Heart left ventricle (tissue), 16 donors: Measurements from ENCODE around the gene ADCY3. TPM values are rescaled to one million over a fixed set of nuclear protein-coding genes. Genes with fewer than 3 reads are reported as not detected.
A peak's percentile ranks its signal among the peaks of the same experiment; 100 is the strongest.

Experiments
- ATAC-seq, 4 donors: fragments of 200-7000 bp; cut with Tn5 transposase; one replicate each; pipeline ENCODE4 v1.9.1; 2020 to 2022; ENCODE audit warnings: moderate library complexity in 4 of 4, mild to moderate bottlenecking in 3 of 4, moderate number of reproducible peaks in 1 of 4
- DNase-seq, 5 donors: peaks; one replicate each; pipeline ENCODE4 v3.0.0-alpha.2; 2020
- H3K27ac ChIP-seq, 12 donors: fragments of 200-600 bp; sonication (generic) in 4 of 12; one replicate each; pipeline versions ENCODE4 v1.5.0 to v1.8.0; 2016 to 2022; ENCODE audit warnings: mild to moderate bottlenecking in 2 of 12
- H3K27me3 ChIP-seq, 9 donors: fragments of 200-600 bp; sonication (generic) in 2 of 9; one replicate each; pipeline versions ENCODE4 v1.5.1 to v1.8.0; 2016 to 2022; ENCODE audit warnings: mild to moderate bottlenecking in 3 of 9
- H3K36me3 ChIP-seq, 9 donors: fragments of 200-600 bp; sonication (generic) in 2 of 9; one replicate each; pipeline versions ENCODE4 v1.5.0 to v1.8.0; 2018 to 2022; ENCODE audit warnings: mild to moderate bottlenecking in 2 of 9
- H3K4me1 ChIP-seq, 12 donors: fragments of 200-600 bp; sonication (generic) in 4 of 12; one replicate each; pipeline versions ENCODE4 v1.5.0 to v1.8.0; 2016 to 2022; ENCODE audit warnings: mild to moderate bottlenecking in 3 of 12
- H3K4me3 ChIP-seq, 12 donors: fragments of 200-600 bp; sonication (generic) in 4 of 12; one replicate each; pipeline versions ENCODE4 v1.5.0 to v1.8.0; 2017 to 2022; ENCODE audit warnings: mild to moderate bottlenecking in 9 of 12, moderate library complexity in 4 of 12
- H3K9me3 ChIP-seq, 12 donors: fragments of 200-600 bp; sonication (generic) in 4 of 12; one replicate each; pipeline versions ENCODE4 v1.5.0 to v1.8.0; 2016 to 2022; ENCODE audit warnings: mild to moderate bottlenecking in 1 of 12
- POLR2A ChIP-seq, 2 donors: fragments of 450-650 bp; IDR thresholded peaks; one replicate each; pipeline ENCODE4 v1.6.1; 2017; ENCODE audit warnings: antibody characterized with exemption in 2 of 2, mild to moderate bottlenecking in 2 of 2, moderate library complexity in 2 of 2
- WGBS, 4 donors: extraction: QIAGEN DNeasy Blood & Tissue Kit in 2 of 4; methylation state at CpG; one replicate each; pipeline versions ENCODE4 v1.1.5 to v1.1.7; 2013 to 2018; 5-methylcytosine and 5-hydroxymethylcytosine counted together
- intact Hi-C, 10 donors: fragments of 100-400 bp; cut with DNase I; formaldehyde crosslinking; loops; one replicate each; pipeline versions ENCODE4 v1.11.1 to v1.14.2; 2022
- polyA plus RNA-seq, 2 donors: library from polyadenylated mRNA; stranded (reverse); fragments of 200-250 nt; gene quantifications; one replicate each; pipeline ENCODE4 v1.2.3, GENCODE V29; 2013
- total RNA-seq, 9 donors: library from RNA; depleted of rRNA in 2 of 9; stranded (reverse); fragments of >200 nt in 2 of 9; fragmentation: NEBNext Ultra II Directional in 3 of 9; extraction: Animal tissue kit (Norgen Biotek cat#: 25700) in 3 of 9; gene quantifications; one replicate each; pipeline versions ENCODE4 v1.1.0 to v1.2.4, GENCODE V29; 2016 to 2023
- TF ChIP-seq, protein P1 (sequence below), 12 donors: fragments of 200-600 bp; sonication (generic) in 4 of 12; IDR thresholded peaks; one replicate each; pipeline versions ENCODE4 v1.5.0 to v1.8.0; 2018 to 2022; ENCODE audit warnings: antibody characterized with exemption in 12 of 12, mild to moderate bottlenecking in 5 of 12
- donor health status: ischemic (EF 13 %, LVEDD 7.1; RV severe dilation, severe dysfunction).
- donor health status: healthy with polysubstance abuse.
- donor health status: DM: no; HTN: yes; CAD: no.
- donor health status: DM: no; HTN: no; CAD: no.
- donor health status: ischemic (EF 25% LVEDD 6.9; RV normal size, moderate dysfunction).
- donor health status: ischemic (EF 25% LVEDD 5.7; RV mildly dilated, moderate dysfunction).
- donor health status: healthy.
- donor health status: DM: yes; HTN: yes; CAD: no.
- donor health status: ischemic (EF 35%, LVEDD 5.7; RV mildly dilated, moderate dysfunction).
- donor health status: nonischemic (EF 11% LVEDD 7.7; RV severe dilation, severe dysfunction).
- donor health status: DM: yes; HTN: yes; CAD: no.
- donor health status: PGD.
- donor health status: ischemic (EF 29% LVEDD 5.4; RV normal size, mild dysfunction).
- donor health status: nonischemic (EF 23%, LVEDD 6.1; RV moderate dilation, normal function).

The ADCY3 gene
- total and polyA plus RNA-seq, 11 donors: 9.3 to 36.0 (median 14.4) TPM

DNA sequence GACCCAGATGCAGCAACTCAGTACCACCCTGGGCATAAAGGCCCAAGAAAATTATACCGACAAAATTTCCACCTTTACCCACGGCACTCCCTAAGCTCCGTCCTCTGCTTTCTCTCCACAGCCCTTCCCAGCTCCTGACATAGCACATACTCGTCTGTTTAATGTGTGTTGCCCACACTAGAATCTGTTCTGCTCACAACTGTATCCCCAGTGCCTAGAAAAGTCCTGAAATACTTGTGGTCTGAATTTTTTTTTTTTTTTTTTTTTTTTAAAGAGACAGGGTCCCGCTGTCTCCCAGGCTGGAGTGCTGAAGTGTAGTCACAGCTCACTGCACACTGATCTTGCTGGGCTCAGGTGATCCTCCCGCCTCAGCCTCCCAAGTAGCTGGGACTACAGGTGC, 62.3 kb downstream of the ADCY3 start:
- intact Hi-C loops: loop anchor here in 1 of 10 donors (5.0 kb wide), 1 partner anchor 65 kb away; the partner anchor contains the start of gene ADCY3
- Histone ChIP-seq H3K4me1 (peaks cover 0 to 44% (median 14%) of the 10 kb centered on the region in 12 donors), H3K36me3 (no peaks in the 10 kb centered on the region), H3K4me3 (no peak overlapping the region), H3K9me3 (no peaks in the 10 kb centered on the region), H3K27me3 (no peaks in the 10 kb centered on the region), H3K27ac (peak overlapping the region in 9 of 12 donors; percentile 24 to 77 (median 51))
- no peak for TF ChIP-seq POLR2A (IDR thresholded peaks at IDR 0.05)
- TF ChIP-seq, protein P1, sequence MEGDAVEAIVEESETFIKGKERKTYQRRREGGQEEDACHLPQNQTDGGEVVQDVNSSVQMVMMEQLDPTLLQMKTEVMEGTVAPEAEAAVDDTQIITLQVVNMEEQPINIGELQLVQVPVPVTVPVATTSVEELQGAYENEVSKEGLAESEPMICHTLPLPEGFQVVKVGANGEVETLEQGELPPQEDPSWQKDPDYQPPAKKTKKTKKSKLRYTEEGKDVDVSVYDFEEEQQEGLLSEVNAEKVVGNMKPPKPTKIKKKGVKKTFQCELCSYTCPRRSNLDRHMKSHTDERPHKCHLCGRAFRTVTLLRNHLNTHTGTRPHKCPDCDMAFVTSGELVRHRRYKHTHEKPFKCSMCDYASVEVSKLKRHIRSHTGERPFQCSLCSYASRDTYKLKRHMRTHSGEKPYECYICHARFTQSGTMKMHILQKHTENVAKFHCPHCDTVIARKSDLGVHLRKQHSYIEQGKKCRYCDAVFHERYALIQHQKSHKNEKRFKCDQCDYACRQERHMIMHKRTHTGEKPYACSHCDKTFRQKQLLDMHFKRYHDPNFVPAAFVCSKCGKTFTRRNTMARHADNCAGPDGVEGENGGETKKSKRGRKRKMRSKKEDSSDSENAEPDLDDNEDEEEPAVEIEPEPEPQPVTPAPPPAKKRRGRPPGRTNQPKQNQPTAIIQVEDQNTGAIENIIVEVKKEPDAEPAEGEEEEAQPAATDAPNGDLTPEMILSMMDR (IDR thresholded peaks at IDR 0.05): no peak
- DNase-seq (no peak), ATAC-seq (no peak)
- 90 to 97% (median 96%) methylated on average over 6 of the region's 6 CpGs for WGBS, 4 donors

DNA sequence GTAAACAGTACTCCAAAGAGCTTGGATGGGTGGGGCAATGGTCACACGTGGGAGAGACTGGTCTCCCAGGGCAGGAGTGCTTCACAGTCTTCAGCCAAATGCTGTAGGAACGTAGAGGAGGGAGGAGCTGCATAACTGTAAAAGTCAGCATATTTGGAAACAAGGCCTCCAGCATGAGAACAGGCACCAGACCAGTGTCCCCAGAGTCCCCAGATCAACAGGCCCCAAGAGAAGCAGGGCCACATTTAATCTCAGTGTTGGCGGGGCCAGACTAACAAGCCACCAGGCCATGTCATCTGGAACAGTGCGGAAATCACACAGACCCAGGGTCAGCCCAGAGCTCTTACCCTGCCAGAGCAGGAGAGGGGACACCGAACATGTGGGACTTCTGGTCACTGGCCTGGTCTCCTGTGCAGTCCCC, 63.2 kb downstream of the ADCY3 start:
- Histone ChIP-seq H3K4me3 (no peak overlapping the region), H3K36me3 (no peaks in the 10 kb centered on the region), H3K27me3 (no peaks in the 10 kb centered on the region), H3K27ac (peak overlapping the region in 11 of 12 donors; percentile 33 to 89 (median 77)), H3K9me3 (no peaks in the 10 kb centered on the region), H3K4me1 (peaks cover 0 to 41% (median 14%) of the 10 kb centered on the region in 12 donors)
- peak in 4 of 5 donors; percentile 43 to 67 (median 60) for DNase-seq
- intact Hi-C loops: loop anchor here in 1 of 10 donors (5.0 kb wide), 1 partner anchor 66 kb away; the partner anchor contains the start of gene ADCY3
- peak; percentile 36 to 57 (median 48) for ATAC-seq
- 44 to 72% (median 58%) methylated on average over 2 to 5 of the region's 5 CpGs for WGBS, 4 donors
- TF ChIP-seq, protein P1 (IDR thresholded peaks at IDR 0.05): no peak
- TF ChIP-seq POLR2A (IDR thresholded peaks at IDR 0.05): no peak

DNA sequence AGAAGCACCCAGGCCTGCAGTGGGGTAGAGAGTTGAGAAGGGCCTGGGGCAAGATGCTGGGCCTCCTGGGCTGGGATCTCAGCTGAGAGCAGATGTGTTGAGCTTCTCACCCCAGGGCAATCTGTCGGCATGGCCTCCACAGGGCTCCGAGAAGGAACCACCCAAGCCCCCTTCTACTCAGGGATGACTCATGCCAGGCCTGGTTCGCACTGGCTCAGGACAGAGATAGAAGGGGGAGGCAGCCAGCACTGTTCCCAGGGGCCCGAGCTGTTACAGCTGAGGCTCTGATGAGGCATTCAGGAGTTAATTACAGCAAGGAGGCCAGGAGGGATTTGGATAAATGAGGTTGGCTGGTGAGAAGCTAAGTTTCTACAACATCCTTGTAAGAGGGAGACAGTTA, 64.3 kb downstream of the ADCY3 start:
- intact Hi-C loops: loop anchor here in 1 of 10 donors (5.0 kb wide), 1 partner anchor 67 kb away; the partner anchor contains the start of gene ADCY3
- DNase-seq (peak in 2 of 5 donors; percentile 50 to 75), ATAC-seq (peak in 3 of 4 donors; percentile 43 to 82 (median 69))
- H3K36me3 ChIP-seq: no peaks in the 10 kb centered on the region
- TF ChIP-seq, protein P1 (IDR thresholded peaks at IDR 0.05): no peak
- no peak for TF ChIP-seq POLR2A (IDR thresholded peaks at IDR 0.05)
- H3K9me3 ChIP-seq: no peaks in the 10 kb centered on the region
- H3K4me1 ChIP-seq: peaks cover 0 to 46% (median 14%) of the 10 kb centered on the region in 12 donors
- 52 to 76% (median 61%) methylated on average over 4 of the region's 4 CpGs for WGBS, 4 donors
- no peak overlapping the region for H3K4me3 ChIP-seq
- H3K27me3 ChIP-seq: no peaks in the 10 kb centered on the region
- H3K27ac ChIP-seq: peak overlapping the region; percentile 48 to 89 (median 75)

DNA sequence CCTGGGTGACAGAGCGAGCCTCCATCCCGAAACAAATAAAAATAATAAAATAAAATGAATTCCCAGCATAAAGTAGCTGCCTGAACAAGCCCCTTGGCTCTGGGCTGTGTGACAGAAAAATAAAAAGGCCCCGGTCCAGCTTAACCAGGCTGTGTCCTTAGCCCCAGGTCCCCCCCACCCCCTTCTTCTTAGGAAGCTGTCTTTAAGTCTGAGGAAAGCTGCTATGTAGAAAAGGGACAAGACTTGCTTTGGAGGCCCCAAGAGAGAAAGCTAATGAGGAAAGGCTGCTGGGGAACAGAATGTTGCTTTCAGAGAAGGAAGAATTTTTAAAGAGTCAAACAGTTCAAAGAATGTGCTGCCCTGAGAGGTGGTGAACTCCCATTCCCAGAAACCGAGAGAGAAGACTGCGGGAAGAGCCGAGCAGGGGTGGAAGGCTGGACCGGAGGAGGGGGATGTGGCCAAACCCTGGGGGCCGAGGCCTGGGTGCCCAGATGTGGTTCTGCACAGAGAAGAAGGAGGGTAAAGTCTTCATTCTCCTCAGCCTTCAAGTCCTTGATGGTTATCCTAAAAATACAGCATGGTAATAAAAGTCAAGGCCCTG, 64.9 kb downstream of the ADCY3 start:
- H3K27me3 ChIP-seq: no peaks in the 10 kb centered on the region
- no peaks in the 10 kb centered on the region for H3K36me3 ChIP-seq
- ATAC-seq: peak; percentile 25 to 59 (median 34)
- WGBS, 4 donors: 73 to 84% (median 82%) methylated on average over 8 of the region's 8 CpGs
- intact Hi-C loops: loop anchor here in 1 of 10 donors (5.0 kb wide), 1 partner anchor 67 kb away; the partner anchor contains the start of gene ADCY3
- TF ChIP-seq, protein P1 (IDR thresholded peaks at IDR 0.05): no peak
- TF ChIP-seq POLR2A (IDR thresholded peaks at IDR 0.05): no peak
- peak in 1 of 5 donors; percentile 56 for DNase-seq
- no peaks in the 10 kb centered on the region for H3K9me3 ChIP-seq
- H3K27ac ChIP-seq: peak overlapping the region; percentile 57 to 89 (median 75)
- H3K4me1 ChIP-seq: peaks cover 0 to 52% (median 12%) of the 10 kb centered on the region in 12 donors
- H3K4me3 ChIP-seq: no peak overlapping the region
